ENCODE results near the gene MAP3K9. TPM values are rescaled to one million over a fixed set of nuclear protein-coding genes. Genes with fewer than 3 reads are reported as not detected.

The MAP3K9 gene
- total RNA-seq, 1 donor from 2014 or later = 8.6 TPM

DNA sequence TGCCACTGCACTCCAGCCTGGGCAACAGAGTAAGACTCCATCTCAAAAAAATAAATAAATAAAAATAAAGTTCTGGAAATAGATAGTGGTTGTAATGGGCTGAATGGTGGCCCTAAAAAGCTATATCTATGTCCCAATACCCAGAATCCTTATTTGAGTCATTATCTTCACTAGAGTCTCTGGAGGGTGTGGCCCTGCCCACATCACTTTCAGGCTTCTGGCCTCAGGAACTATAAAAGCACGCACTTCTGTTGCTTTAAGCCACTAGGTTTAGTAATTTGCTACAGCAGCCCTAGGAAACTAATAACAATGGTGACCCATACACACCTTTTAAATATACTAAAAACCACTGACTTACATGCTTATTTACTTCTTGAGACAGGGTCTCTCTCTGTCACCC is 49.9 kb downstream of the MAP3K9 start:
- TF ChIP-seq, protein P1, sequence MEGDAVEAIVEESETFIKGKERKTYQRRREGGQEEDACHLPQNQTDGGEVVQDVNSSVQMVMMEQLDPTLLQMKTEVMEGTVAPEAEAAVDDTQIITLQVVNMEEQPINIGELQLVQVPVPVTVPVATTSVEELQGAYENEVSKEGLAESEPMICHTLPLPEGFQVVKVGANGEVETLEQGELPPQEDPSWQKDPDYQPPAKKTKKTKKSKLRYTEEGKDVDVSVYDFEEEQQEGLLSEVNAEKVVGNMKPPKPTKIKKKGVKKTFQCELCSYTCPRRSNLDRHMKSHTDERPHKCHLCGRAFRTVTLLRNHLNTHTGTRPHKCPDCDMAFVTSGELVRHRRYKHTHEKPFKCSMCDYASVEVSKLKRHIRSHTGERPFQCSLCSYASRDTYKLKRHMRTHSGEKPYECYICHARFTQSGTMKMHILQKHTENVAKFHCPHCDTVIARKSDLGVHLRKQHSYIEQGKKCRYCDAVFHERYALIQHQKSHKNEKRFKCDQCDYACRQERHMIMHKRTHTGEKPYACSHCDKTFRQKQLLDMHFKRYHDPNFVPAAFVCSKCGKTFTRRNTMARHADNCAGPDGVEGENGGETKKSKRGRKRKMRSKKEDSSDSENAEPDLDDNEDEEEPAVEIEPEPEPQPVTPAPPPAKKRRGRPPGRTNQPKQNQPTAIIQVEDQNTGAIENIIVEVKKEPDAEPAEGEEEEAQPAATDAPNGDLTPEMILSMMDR (IDR thresholded peaks at IDR 0.05; ENCODE audit: unreplicated experiment) = no peak
- Mint-ChIP-seq H3K27ac (ENCODE audit: unreplicated experiment) (no peak overlapping the region), H3K4me1 (ENCODE audit: unreplicated experiment) (no peaks in the 10 kb centered on the region), H3K36me3 (ENCODE audit: low read depth, unreplicated experiment) (peaks cover 7% of the 10 kb centered on the region), H3K9me3 (ENCODE audit: unreplicated experiment) (no peaks in the 10 kb centered on the region), H3K27me3 (ENCODE audit: unreplicated experiment) (peaks cover 2% of the 10 kb centered on the region), H3K4me3 (ENCODE audit: unreplicated experiment) (no peak overlapping the region)
- no peak for DNase-seq (ENCODE audit: low spot score)

DNA sequence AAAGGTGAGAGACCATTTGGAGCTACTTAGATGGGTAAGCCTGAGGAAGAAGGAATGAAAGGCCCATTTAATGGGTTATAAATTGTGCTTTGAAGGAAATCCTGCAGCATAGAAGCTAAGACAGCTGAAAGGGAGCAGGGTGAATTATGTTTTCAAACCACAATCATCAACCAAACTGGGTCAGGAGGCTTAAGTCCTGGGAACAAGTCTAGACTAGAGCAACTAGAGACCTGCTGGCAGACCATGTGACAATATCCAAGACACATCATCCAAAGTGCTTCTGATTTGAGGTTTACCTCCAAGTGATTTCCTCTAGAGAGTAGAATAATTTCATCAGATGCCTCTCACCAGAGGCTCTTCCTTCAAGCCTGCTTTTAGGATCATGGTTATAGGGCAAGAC is 53.7 kb downstream of the MAP3K9 start:
- H3K4me3 Mint-ChIP-seq (ENCODE audit: unreplicated experiment) = no peak overlapping the region
- H3K27me3 Mint-ChIP-seq (ENCODE audit: unreplicated experiment) = no peaks in the 10 kb centered on the region
- no peaks in the 10 kb centered on the region for H3K9me3 Mint-ChIP-seq (ENCODE audit: unreplicated experiment)
- H3K27ac Mint-ChIP-seq (ENCODE audit: unreplicated experiment) = no peak overlapping the region
- no peaks in the 10 kb centered on the region for H3K4me1 Mint-ChIP-seq (ENCODE audit: unreplicated experiment)
- no peak for DNase-seq (ENCODE audit: low spot score)
- peaks cover 4% of the 10 kb centered on the region for H3K36me3 Mint-ChIP-seq (ENCODE audit: low read depth, unreplicated experiment)
- TF ChIP-seq, protein P1 (IDR thresholded peaks at IDR 0.05; ENCODE audit: unreplicated experiment) = no peak

DNA sequence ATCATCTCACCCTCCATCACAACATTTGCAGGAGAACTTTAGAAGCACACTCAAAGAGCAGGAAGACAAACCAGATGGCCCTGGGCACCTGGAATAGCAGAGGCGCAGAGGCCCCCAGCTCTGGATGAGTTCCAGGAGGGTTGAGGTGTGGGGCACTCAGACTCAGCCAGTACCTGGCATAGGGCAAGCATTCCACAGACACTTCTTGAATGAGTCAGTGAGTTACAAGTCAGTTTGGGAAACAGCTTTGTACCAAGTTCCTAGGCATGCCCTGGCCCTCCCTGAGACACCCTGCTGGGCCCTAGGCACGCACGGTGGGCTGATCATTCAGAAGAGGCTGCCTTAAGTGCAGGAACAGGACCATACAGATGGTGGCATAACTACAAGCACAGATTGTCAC is 54.3 kb downstream of the MAP3K9 start:
- Mint-ChIP-seq H3K4me3 (ENCODE audit: unreplicated experiment) (peak overlapping the region; percentile 38), H3K27me3 (ENCODE audit: unreplicated experiment) (no peaks in the 10 kb centered on the region), H3K36me3 (ENCODE audit: low read depth, unreplicated experiment) (peaks cover 4% of the 10 kb centered on the region), H3K27ac (ENCODE audit: unreplicated experiment) (no peak overlapping the region), H3K4me1 (ENCODE audit: unreplicated experiment) (no peaks in the 10 kb centered on the region), H3K9me3 (ENCODE audit: unreplicated experiment) (no peaks in the 10 kb centered on the region)
- TF ChIP-seq, protein P1 (IDR thresholded peaks at IDR 0.05; ENCODE audit: unreplicated experiment) = no peak
- DNase-seq (ENCODE audit: low spot score) = no peak

DNA sequence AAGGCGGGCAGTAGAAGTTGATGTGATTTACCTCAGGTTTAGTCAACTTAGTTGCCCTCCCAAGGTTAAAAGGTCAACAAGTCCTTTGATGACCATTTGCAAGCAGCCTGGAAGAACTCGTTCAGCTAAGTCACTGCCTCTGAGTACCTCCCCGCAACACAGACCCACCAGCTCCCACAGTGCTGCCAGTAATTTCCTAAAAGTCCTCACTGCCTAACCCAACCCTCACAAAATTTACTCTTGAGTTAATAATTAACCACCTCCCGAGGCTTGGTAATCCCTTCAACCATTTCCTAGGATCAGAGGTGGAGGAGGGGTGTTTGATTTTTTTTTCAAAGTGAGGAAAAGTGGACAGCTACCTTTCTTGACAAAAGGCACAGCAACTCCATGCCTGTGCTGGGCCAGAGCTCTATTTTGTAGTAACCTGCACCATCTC is 55.8 kb downstream of the MAP3K9 start:
- Mint-ChIP-seq H3K27me3 (ENCODE audit: unreplicated experiment) (no peaks in the 10 kb centered on the region), H3K27ac (ENCODE audit: unreplicated experiment) (no peak overlapping the region), H3K36me3 (ENCODE audit: low read depth, unreplicated experiment) (peaks cover 11% of the 10 kb centered on the region), H3K9me3 (ENCODE audit: unreplicated experiment) (no peaks in the 10 kb centered on the region), H3K4me3 (ENCODE audit: unreplicated experiment) (no peak overlapping the region), H3K4me1 (ENCODE audit: unreplicated experiment) (no peaks in the 10 kb centered on the region)
- no peak for DNase-seq (ENCODE audit: low spot score)
- TF ChIP-seq, protein P1 (IDR thresholded peaks at IDR 0.05; ENCODE audit: unreplicated experiment) = no peak

DNA sequence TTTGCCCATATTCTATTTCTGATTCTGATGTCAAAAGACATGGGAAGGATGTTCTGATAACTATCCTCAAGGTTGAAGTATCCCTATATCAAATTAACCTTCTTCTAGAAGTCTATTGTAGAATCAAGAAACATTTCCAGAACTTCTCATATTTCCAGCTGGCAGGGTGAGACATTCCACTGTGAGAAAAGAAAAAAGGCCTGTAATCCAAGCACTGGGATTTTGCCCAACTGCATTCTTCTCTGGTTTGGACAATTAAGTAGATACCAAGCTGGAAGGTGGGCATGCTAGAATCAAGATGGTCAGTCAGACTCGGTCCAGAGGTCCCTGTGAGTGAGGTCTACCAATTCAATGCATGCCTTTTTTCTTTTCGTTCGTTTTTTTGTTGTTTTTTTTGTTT is 60.9 kb downstream of the MAP3K9 start:
- Mint-ChIP-seq H3K36me3 (ENCODE audit: low read depth, unreplicated experiment) (peaks cover 13% of the 10 kb centered on the region), H3K27me3 (ENCODE audit: unreplicated experiment) (no peaks in the 10 kb centered on the region), H3K9me3 (ENCODE audit: unreplicated experiment) (no peaks in the 10 kb centered on the region), H3K4me1 (ENCODE audit: unreplicated experiment) (peaks cover 8% of the 10 kb centered on the region), H3K27ac (ENCODE audit: unreplicated experiment) (no peak overlapping the region), H3K4me3 (ENCODE audit: unreplicated experiment) (no peak overlapping the region)
- TF ChIP-seq, protein P1 (IDR thresholded peaks at IDR 0.05; ENCODE audit: unreplicated experiment) = no peak
- no peak for DNase-seq (ENCODE audit: low spot score)

All from endothelial cell (in vitro differentiated cells).